ENCODE results near the gene TENM4. TPM values are rescaled to one million over a fixed set of nuclear protein-coding genes. Genes with fewer than 3 reads are reported as not detected.

Gene TENM4
- total RNA-seq, 2 donors from 2014 or later, result 68.2 to 130 TPM

DNA sequence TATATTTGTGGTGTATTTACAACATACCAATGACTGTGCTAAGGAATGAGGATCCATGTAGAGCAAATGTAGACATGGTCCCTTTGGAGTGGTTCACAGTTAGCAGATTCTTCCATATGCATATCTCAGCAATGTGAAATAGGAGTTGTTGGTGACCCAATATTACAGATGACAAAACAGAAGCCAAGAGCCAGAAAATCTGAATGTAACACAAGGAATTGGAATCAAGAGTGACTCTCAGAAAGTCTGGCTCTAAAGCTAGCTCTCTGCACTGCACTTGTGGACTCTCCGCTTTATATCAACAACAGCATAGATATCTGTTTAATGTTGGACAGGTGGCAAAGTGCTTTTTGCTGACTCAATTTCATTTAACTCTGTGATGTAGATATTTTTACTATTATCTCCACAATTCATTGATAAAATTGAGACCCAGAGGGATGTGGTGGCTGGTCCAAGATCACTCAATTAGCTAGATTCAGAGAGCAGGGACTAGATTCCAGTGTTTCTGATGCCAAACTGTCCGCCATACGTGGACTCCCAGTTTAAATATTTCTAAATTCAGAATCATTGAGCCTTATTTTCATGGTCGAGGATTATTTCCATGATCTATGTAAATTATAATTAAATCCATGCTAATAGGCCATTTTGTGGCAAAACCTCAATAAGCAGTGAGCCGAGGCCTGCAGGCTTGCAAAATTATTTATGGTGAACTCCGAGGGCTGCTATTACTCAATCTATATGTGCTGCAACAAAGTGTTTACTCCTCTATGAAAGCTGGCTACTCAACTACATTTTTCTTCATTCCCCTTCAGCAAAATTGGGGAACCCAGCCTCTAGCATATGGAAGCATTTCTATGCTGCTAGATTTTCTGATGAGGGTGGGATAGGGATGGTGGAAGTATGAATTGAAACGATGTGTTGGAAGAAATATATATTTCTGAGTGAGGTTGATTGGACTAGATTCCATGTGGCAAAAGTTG, 21.1 kb upstream of the TENM4 start:
- Mint-ChIP-seq H3K9me3 (no peaks in the 10 kb centered on the region), H3K4me3 (no peak overlapping the region), H3K27ac (no peak overlapping the region), H3K27me3 (ENCODE audit: insufficient read depth) (no peaks in the 10 kb centered on the region), H3K36me3 (ENCODE audit: low read depth) (no peaks in the 10 kb centered on the region), H3K4me1 (peaks cover 4% of the 10 kb centered on the region)
- Histone ChIP-seq H3K27me3 (ENCODE audit: control insufficient read depth, insufficient read depth, low read length, poor library complexity, severe bottlenecking) (no peaks in the 10 kb centered on the region), H3K9me3 (ENCODE audit: control insufficient read depth, low read length) (no peaks in the 10 kb centered on the region), H3K4me3 (ENCODE audit: low read length) (no peak overlapping the region), H3K4me1 (ENCODE audit: control insufficient read depth, insufficient read depth, low read length) (no peaks in the 10 kb centered on the region), H3K9ac (ENCODE audit: extremely low read depth, low read length, poor library complexity, severe bottlenecking) (no peak overlapping the region), H3K27ac (ENCODE audit: low read depth, low read length) (no peak overlapping the region), H3K36me3 (ENCODE audit: control insufficient read depth, insufficient read depth, low read length) (no peaks in the 10 kb centered on the region)
- no peak for DNase-seq
- TF ChIP-seq, protein P1, sequence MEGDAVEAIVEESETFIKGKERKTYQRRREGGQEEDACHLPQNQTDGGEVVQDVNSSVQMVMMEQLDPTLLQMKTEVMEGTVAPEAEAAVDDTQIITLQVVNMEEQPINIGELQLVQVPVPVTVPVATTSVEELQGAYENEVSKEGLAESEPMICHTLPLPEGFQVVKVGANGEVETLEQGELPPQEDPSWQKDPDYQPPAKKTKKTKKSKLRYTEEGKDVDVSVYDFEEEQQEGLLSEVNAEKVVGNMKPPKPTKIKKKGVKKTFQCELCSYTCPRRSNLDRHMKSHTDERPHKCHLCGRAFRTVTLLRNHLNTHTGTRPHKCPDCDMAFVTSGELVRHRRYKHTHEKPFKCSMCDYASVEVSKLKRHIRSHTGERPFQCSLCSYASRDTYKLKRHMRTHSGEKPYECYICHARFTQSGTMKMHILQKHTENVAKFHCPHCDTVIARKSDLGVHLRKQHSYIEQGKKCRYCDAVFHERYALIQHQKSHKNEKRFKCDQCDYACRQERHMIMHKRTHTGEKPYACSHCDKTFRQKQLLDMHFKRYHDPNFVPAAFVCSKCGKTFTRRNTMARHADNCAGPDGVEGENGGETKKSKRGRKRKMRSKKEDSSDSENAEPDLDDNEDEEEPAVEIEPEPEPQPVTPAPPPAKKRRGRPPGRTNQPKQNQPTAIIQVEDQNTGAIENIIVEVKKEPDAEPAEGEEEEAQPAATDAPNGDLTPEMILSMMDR (conservative IDR thresholded peaks at IDR 0.05), result no peak
- 98 to 100% methylated on average over 1 to 7 of the region's 7 CpGs for WGBS, 2 experiments (ENCODE audit: insufficient coverage in 1 of 2, insufficient read length in 1 of 2)

DNA sequence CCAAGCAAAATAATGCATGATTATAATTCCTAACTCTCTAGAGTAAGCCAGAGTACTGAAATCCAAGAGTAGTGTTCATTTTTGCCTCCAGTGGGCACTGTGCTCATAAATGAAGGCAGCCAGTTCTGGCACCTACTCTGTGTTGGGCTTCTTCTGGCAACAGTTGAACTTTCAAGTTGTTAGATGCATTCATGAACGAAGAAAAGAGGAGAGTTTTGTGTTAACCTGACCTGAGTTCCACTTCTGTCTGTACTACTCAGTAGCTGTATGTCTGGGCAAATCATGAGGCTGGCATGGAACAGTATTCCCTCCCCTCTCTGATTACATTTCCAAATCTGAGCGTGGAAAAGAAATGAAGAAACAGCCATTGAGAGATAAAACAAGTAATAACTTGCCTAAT, 20.3 kb upstream of the TENM4 start:
- no peak overlapping the region for H3K9ac ChIP-seq (ENCODE audit: extremely low read depth, low read length, poor library complexity, severe bottlenecking)
- peaks cover 4% of the 10 kb centered on the region for H3K4me1 ChIP-seq (ENCODE audit: control insufficient read depth, insufficient read depth, low read length)
- no peaks in the 10 kb centered on the region for H3K9me3 ChIP-seq (ENCODE audit: control insufficient read depth, low read length)
- Mint-ChIP-seq H3K9me3 (no peaks in the 10 kb centered on the region), H3K27ac (no peak overlapping the region), H3K27me3 (ENCODE audit: insufficient read depth) (no peaks in the 10 kb centered on the region), H3K4me3 (no peak overlapping the region), H3K36me3 (ENCODE audit: low read depth) (no peaks in the 10 kb centered on the region), H3K4me1 (peaks cover 10% of the 10 kb centered on the region)
- WGBS, 2 experiments (ENCODE audit: insufficient coverage in 1 of 2, insufficient read length in 1 of 2), result 50 to 69% methylated on average over 1 to 2 of the region's 2 CpGs
- H3K36me3 ChIP-seq (ENCODE audit: control insufficient read depth, insufficient read depth, low read length), result no peaks in the 10 kb centered on the region
- H3K4me3 ChIP-seq (ENCODE audit: low read length), result no peak overlapping the region
- H3K27ac ChIP-seq (ENCODE audit: low read depth, low read length), result no peak overlapping the region
- peak; percentile 77 for DNase-seq
- no peaks in the 10 kb centered on the region for H3K27me3 ChIP-seq (ENCODE audit: control insufficient read depth, insufficient read depth, low read length, poor library complexity, severe bottlenecking)
- TF ChIP-seq, protein P1 (conservative IDR thresholded peaks at IDR 0.05), result peak; percentile 78

DNA sequence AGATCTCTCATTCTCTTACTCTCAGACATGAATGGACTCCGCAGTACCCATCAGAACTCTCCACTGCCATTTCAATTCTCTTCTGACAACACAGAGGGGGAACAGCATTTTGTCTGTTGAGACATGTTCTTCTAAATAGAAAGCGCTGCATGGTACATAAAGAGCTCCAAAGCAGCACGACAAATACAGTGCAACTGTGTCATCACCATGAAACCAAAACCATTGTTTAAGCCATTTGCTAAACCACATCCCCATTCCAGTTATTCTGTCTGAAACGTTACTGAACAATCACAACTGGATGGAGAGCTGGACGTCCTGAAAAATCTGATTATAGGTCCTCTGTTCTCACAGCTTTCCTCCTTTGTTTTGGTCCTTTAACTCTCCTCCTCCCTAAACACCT, 17.9 kb upstream of the TENM4 start:
- H3K9ac ChIP-seq (ENCODE audit: extremely low read depth, low read length, poor library complexity, severe bottlenecking), result no peak overlapping the region
- no peaks in the 10 kb centered on the region for H3K36me3 Mint-ChIP-seq (ENCODE audit: low read depth)
- no peak for DNase-seq
- H3K4me3 Mint-ChIP-seq, result no peak overlapping the region
- H3K4me3 ChIP-seq (ENCODE audit: low read length), result no peak overlapping the region
- 70 to 87% methylated on average over 3 to 5 of the region's 5 CpGs for WGBS, 2 experiments (ENCODE audit: insufficient coverage in 1 of 2, insufficient read length in 1 of 2)
- H3K27ac Mint-ChIP-seq, result no peak overlapping the region
- no peaks in the 10 kb centered on the region for H3K36me3 ChIP-seq (ENCODE audit: control insufficient read depth, insufficient read depth, low read length)
- no peaks in the 10 kb centered on the region for H3K9me3 ChIP-seq (ENCODE audit: control insufficient read depth, low read length)
- no peaks in the 10 kb centered on the region for H3K27me3 ChIP-seq (ENCODE audit: control insufficient read depth, insufficient read depth, low read length, poor library complexity, severe bottlenecking)
- peak overlapping the region; percentile 66 for H3K27ac ChIP-seq (ENCODE audit: low read depth, low read length)
- TF ChIP-seq, protein P1 (conservative IDR thresholded peaks at IDR 0.05), result no peak
- no peaks in the 10 kb centered on the region for H3K27me3 Mint-ChIP-seq (ENCODE audit: insufficient read depth)
- H3K9me3 Mint-ChIP-seq, result no peaks in the 10 kb centered on the region
- H3K4me1 ChIP-seq (ENCODE audit: control insufficient read depth, insufficient read depth, low read length), result peaks cover 9% of the 10 kb centered on the region
- peaks cover 20% of the 10 kb centered on the region for H3K4me1 Mint-ChIP-seq

Data from endodermal cell (in vitro differentiated cells).